Measurements from ENCODE around the gene CCT5.
A peak's percentile ranks its signal among the peaks of the same experiment; 100 is the strongest.
"Not testable (repeated sequence)": the region's sequence is repeated elsewhere in the genome, so short reads cannot be mapped to it uniquely, and the experiment has no call there.

CCT5 gene

GRCh38 chr5:10244342-10244944 is 5.6 kb upstream of the CCT5 start:
- peaks cover 8% of the 10 kb centered on the region for H3K4me1 ChIP-seq (ENCODE audit: control insufficient read depth, insufficient read depth, low read length)
- WGBS, 2 experiments, result 95 to 96% methylated on average over 10 of the region's 10 CpGs
- no peaks in the 10 kb centered on the region for H3K36me3 ChIP-seq (ENCODE audit: control insufficient read depth, insufficient read depth, low read length)
- no peaks in the 10 kb centered on the region for H3K9me3 ChIP-seq (ENCODE audit: control insufficient read depth, low read length)
- no peak overlapping the region for H3K27ac ChIP-seq (ENCODE audit: insufficient read depth, low read depth, low read length, poor library complexity, severe bottlenecking)
- H3K27me3 ChIP-seq (ENCODE audit: control insufficient read depth, insufficient read depth, low read length, poor library complexity, severe bottlenecking), result no peaks in the 10 kb centered on the region
- no peak overlapping the region for H3K4me3 ChIP-seq (ENCODE audit: insufficient read depth, low read depth, low read length)

GRCh38 chr5:10246761-10247160 is 3.3 kb upstream of the CCT5 start:
- WGBS, 2 experiments, result 96% methylated on average over 3 of the region's 3 CpGs
- H3K36me3 ChIP-seq (ENCODE audit: control insufficient read depth, insufficient read depth, low read length), result no peaks in the 10 kb centered on the region
- H3K27ac ChIP-seq (ENCODE audit: insufficient read depth, low read depth, low read length, poor library complexity, severe bottlenecking), result no peak overlapping the region
- H3K9me3 ChIP-seq (ENCODE audit: control insufficient read depth, low read length), result no peaks in the 10 kb centered on the region
- no peak overlapping the region for H3K4me3 ChIP-seq (ENCODE audit: insufficient read depth, low read depth, low read length)
- peaks cover 15% of the 10 kb centered on the region for H3K4me1 ChIP-seq (ENCODE audit: control insufficient read depth, insufficient read depth, low read length)
- no peaks in the 10 kb centered on the region for H3K27me3 ChIP-seq (ENCODE audit: control insufficient read depth, insufficient read depth, low read length, poor library complexity, severe bottlenecking)

GRCh38 chr5:10247217-10247616 is 2.9 kb upstream of the CCT5 start:
- 89 to 92% methylated on average over 4 of the region's 4 CpGs for WGBS, 2 experiments
- H3K36me3 ChIP-seq (ENCODE audit: control insufficient read depth, insufficient read depth, low read length); H3K9me3 ChIP-seq (ENCODE audit: control insufficient read depth, low read length); H3K27me3 ChIP-seq (ENCODE audit: control insufficient read depth, insufficient read depth, low read length, poor library complexity, severe bottlenecking); H3K27ac ChIP-seq (ENCODE audit: insufficient read depth, low read depth, low read length, poor library complexity, severe bottlenecking); H3K4me3 ChIP-seq (ENCODE audit: insufficient read depth, low read depth, low read length): not testable (repeated sequence)
- peaks cover 19% of the 10 kb centered on the region for H3K4me1 ChIP-seq (ENCODE audit: control insufficient read depth, insufficient read depth, low read length)

- Histone ChIP-seq H3K4me3 (ENCODE audit: insufficient read depth, low read depth, low read length) (peak overlapping the region; percentile 97), H3K9me3 (ENCODE audit: control insufficient read depth, low read length) (no peaks in the 10 kb centered on the region), H3K36me3 (ENCODE audit: control insufficient read depth, insufficient read depth, low read length) (no peaks in the 10 kb centered on the region), H3K27ac (ENCODE audit: insufficient read depth, low read depth, low read length, poor library complexity, severe bottlenecking) (peak overlapping the region; percentile 79), H3K27me3 (ENCODE audit: control insufficient read depth, insufficient read depth, low read length, poor library complexity, severe bottlenecking) (no peaks in the 10 kb centered on the region), H3K4me1 (ENCODE audit: control insufficient read depth, insufficient read depth, low read length) (peaks cover 20% of the 10 kb centered on the region)
- WGBS, 2 experiments, result 84 to 89% methylated on average over 29 of the region's 29 CpGs
These were observed 1.5 kb upstream of the CCT5 start for GRCh38 chr5:10248378-10249260.

GRCh38 chr5:10250806-10251276 is 761 bp downstream of the CCT5 start:
- H3K9me3 ChIP-seq (ENCODE audit: control insufficient read depth, low read length), result no peaks in the 10 kb centered on the region
- H3K36me3 ChIP-seq (ENCODE audit: control insufficient read depth, insufficient read depth, low read length), result peaks cover 6% of the 10 kb centered on the region
- H3K27ac ChIP-seq (ENCODE audit: insufficient read depth, low read depth, low read length, poor library complexity, severe bottlenecking), result no peak overlapping the region
- H3K4me1 ChIP-seq (ENCODE audit: control insufficient read depth, insufficient read depth, low read length), result peaks cover 20% of the 10 kb centered on the region
- H3K4me3 ChIP-seq (ENCODE audit: insufficient read depth, low read depth, low read length), result peak overlapping the region; percentile 97
- no peaks in the 10 kb centered on the region for H3K27me3 ChIP-seq (ENCODE audit: control insufficient read depth, insufficient read depth, low read length, poor library complexity, severe bottlenecking)
- WGBS, 2 experiments, result 0% methylated on average over 21 of the region's 21 CpGs

GRCh38 chr5:10251405-10251804 is 1.3 kb downstream of the CCT5 start:
- H3K36me3 ChIP-seq (ENCODE audit: control insufficient read depth, insufficient read depth, low read length), result peaks cover 7% of the 10 kb centered on the region
- WGBS, 2 experiments, result 47 to 51% methylated on average over 6 to 7 of the region's 7 CpGs
- peak overlapping the region; percentile 97 for H3K4me3 ChIP-seq (ENCODE audit: insufficient read depth, low read depth, low read length)
- H3K9me3 ChIP-seq (ENCODE audit: control insufficient read depth, low read length), result no peaks in the 10 kb centered on the region
- H3K27ac ChIP-seq (ENCODE audit: insufficient read depth, low read depth, low read length, poor library complexity, severe bottlenecking), result no peak overlapping the region
- no peaks in the 10 kb centered on the region for H3K27me3 ChIP-seq (ENCODE audit: control insufficient read depth, insufficient read depth, low read length, poor library complexity, severe bottlenecking)
- H3K4me1 ChIP-seq (ENCODE audit: control insufficient read depth, insufficient read depth, low read length), result peaks cover 20% of the 10 kb centered on the region

GRCh38 chr5:10253390-10253789 is 3.3 kb downstream of the CCT5 start:
- peaks cover 25% of the 10 kb centered on the region for H3K36me3 ChIP-seq (ENCODE audit: control insufficient read depth, insufficient read depth, low read length)
- no peak overlapping the region for H3K27ac ChIP-seq (ENCODE audit: insufficient read depth, low read depth, low read length, poor library complexity, severe bottlenecking)
- no peaks in the 10 kb centered on the region for H3K9me3 ChIP-seq (ENCODE audit: control insufficient read depth, low read length)
- H3K27me3 ChIP-seq (ENCODE audit: control insufficient read depth, insufficient read depth, low read length, poor library complexity, severe bottlenecking), result no peaks in the 10 kb centered on the region
- WGBS, 2 experiments, result 96 to 98% methylated on average over 3 of the region's 3 CpGs
- H3K4me1 ChIP-seq (ENCODE audit: control insufficient read depth, insufficient read depth, low read length), result peaks cover 19% of the 10 kb centered on the region
- no peak overlapping the region for H3K4me3 ChIP-seq (ENCODE audit: insufficient read depth, low read depth, low read length)

GRCh38 chr5:10254686-10255085 is 4.6 kb downstream of the CCT5 start:
- H3K27me3 ChIP-seq (ENCODE audit: control insufficient read depth, insufficient read depth, low read length, poor library complexity, severe bottlenecking), result no peaks in the 10 kb centered on the region
- no peak overlapping the region for H3K4me3 ChIP-seq (ENCODE audit: insufficient read depth, low read depth, low read length)
- 42 to 46% methylated on average over 2 of the region's 2 CpGs for WGBS, 2 experiments
- H3K9me3 ChIP-seq (ENCODE audit: control insufficient read depth, low read length), result no peaks in the 10 kb centered on the region
- peaks cover 13% of the 10 kb centered on the region for H3K4me1 ChIP-seq (ENCODE audit: control insufficient read depth, insufficient read depth, low read length)
- peaks cover 38% of the 10 kb centered on the region for H3K36me3 ChIP-seq (ENCODE audit: control insufficient read depth, insufficient read depth, low read length)
- H3K27ac ChIP-seq (ENCODE audit: insufficient read depth, low read depth, low read length, poor library complexity, severe bottlenecking), result no peak overlapping the region

- no peak overlapping the region for H3K4me3 ChIP-seq (ENCODE audit: insufficient read depth, low read depth, low read length)
- no peaks in the 10 kb centered on the region for H3K9me3 ChIP-seq (ENCODE audit: control insufficient read depth, low read length)
- H3K27ac ChIP-seq (ENCODE audit: insufficient read depth, low read depth, low read length, poor library complexity, severe bottlenecking), result no peak overlapping the region
- no peaks in the 10 kb centered on the region for H3K27me3 ChIP-seq (ENCODE audit: control insufficient read depth, insufficient read depth, low read length, poor library complexity, severe bottlenecking)
- no peaks in the 10 kb centered on the region for H3K4me1 ChIP-seq (ENCODE audit: control insufficient read depth, insufficient read depth, low read length)
- H3K36me3 ChIP-seq (ENCODE audit: control insufficient read depth, insufficient read depth, low read length), result peaks cover 59% of the 10 kb centered on the region
- WGBS, 2 experiments, result 84 to 85% methylated on average over 8 of the region's 8 CpGs
These were observed 7.8 kb downstream of the CCT5 start for GRCh38 chr5:10257870-10258269.

GRCh38 chr5:10259899-10260298 is 9.8 kb downstream of the CCT5 start:
- Histone ChIP-seq H3K27ac (ENCODE audit: insufficient read depth, low read depth, low read length, poor library complexity, severe bottlenecking) (no peak overlapping the region), H3K27me3 (ENCODE audit: control insufficient read depth, insufficient read depth, low read length, poor library complexity, severe bottlenecking) (no peaks in the 10 kb centered on the region), H3K4me3 (ENCODE audit: insufficient read depth, low read depth, low read length) (no peak overlapping the region), H3K4me1 (ENCODE audit: control insufficient read depth, insufficient read depth, low read length) (no peaks in the 10 kb centered on the region), H3K9me3 (ENCODE audit: control insufficient read depth, low read length) (no peaks in the 10 kb centered on the region), H3K36me3 (ENCODE audit: control insufficient read depth, insufficient read depth, low read length) (peaks cover 72% of the 10 kb centered on the region)
- WGBS, 2 experiments, result 95% methylated on average over 5 of the region's 5 CpGs

All from ectodermal cell (in vitro differentiated cells).